IPS DF 4.7 (cell line): ENCODE measurements around the gene TRAPPC1.
"Not testable (repeated sequence)": the region's sequence is repeated elsewhere in the genome, so short reads cannot be mapped to it uniquely, and the experiment has no call there.

Experiments used
- DNase-seq: peaks from one replicate; pipeline ENCODE4 v3.0.0-alpha.2; 2013; ENCODE audit warnings: low spot score; ENCODE audit errors: extremely low read depth

TRAPPC1 gene, protein sequence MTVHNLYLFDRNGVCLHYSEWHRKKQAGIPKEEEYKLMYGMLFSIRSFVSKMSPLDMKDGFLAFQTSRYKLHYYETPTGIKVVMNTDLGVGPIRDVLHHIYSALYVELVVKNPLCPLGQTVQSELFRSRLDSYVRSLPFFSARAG

DNA sequence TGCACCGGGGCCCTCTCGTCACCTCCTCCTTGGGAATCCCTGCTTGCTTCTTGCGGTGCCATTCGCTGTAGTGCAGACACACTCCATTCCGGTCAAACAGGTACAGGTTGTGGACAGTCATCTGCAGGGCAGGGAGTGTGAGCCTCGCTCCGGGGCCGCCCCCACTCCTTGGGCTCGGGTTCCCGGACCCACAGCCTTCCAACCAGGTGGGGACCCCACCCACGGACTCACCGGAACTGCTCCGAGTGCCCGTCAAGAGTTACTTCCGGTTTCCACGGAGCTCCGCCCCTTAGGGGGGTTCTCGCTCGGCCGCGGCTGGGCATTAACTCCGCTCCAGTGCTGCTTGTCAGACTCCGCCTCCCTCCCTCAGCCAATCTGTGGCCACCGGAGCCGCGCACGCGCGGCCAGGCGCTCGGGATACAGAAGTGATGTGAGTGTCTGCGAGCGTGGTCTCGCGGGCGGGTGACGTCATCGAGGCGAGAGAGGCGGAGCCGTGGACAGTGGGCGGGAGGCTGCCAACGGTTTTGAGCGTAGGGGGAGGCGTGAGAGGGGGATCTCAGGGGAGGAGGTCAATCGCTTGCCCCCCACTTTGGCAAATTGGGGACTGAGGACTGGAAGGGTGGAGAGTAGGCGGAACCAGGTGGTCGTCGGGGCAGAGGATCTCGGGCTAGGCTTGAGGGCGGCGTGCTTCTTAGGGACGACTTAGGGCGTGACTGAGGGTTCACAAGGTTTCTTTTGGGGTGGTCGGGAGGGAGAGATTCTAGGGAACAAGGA, at the start of gene TRAPPC1, which contains the start of gene CNTROB:
TRAPPC1 (minus strand) TSS at position 238 of the 774 bp plus-strand sequence; CDS start at position 121, 117 bp downstream.
CNTROB (plus strand) TSS at position 498 of the 774 bp plus-strand sequence. CDS start 874 bp downstream, outside the sequence.
- no peak for DNase-seq

DNA sequence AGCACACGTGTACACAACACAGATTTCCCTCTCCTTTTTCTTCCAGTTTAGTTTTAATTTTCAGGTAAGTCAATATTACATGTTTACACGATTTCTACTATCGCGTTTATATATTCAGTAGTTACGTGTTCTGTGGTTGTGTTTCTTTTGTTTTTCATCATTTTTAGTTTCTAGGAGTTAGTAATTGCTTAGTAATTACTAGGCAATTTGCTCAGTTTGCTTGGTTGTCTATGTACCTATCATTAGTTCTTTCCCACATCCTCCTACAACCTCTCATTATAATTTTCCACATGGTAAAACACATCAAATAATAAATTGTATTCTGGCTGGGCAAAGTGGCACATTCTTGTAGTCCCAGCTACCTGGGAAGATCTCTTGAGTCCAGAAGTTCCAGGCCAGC, 46.1 kb upstream of the TRAPPC1 start:
- DNase-seq: no peak

- DNase-seq: no peak
Measured at GRCh38 chr17:7977039-7977438, 45.3 kb upstream of the TRAPPC1 start.

GRCh38 chr17:7974638-7975131, 42.9 kb upstream of the TRAPPC1 start:
- no peak for DNase-seq

DNA sequence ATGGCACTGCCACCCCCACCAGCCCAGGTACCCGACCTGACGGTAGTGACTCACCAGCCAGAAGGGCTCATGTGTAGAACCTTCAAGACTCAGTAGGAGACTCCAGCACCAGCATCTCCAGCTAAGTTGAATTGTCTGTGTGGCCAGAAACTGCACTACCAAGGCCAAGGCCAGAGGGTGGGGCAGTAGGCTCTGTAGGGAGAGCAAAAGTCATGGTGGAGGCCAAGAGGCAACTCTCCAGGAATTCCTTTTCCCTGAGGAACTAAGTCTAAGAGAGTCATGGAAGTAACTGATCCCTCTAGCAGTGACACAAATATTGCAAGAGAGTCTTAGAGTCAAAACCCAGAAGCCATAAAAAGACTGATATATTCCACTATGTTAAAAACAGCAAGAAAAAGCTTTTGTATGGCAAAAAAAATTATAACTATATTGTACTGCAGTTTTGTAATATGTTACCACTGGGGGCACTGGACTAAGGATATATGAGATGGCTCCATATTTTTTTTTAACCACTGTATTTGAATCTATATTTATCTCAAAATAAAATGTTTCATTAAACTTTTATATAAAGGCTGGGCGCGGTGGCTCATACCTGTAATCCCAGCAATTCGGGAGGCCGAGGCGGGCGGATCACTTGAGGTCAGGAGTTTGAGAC, 40.5 kb upstream of the TRAPPC1 start:
- DNase-seq: no peak

GRCh38 chr17:7971651-7972050, 39.9 kb upstream of the TRAPPC1 start:
- DNase-seq: no peak

- no peak for DNase-seq
Measured at GRCh38 chr17:7969433-7969832, 37.7 kb upstream of the TRAPPC1 start.

- no peak for DNase-seq
Measured at GRCh38 chr17:7967751-7968150, 36.0 kb upstream of the TRAPPC1 start.

DNA sequence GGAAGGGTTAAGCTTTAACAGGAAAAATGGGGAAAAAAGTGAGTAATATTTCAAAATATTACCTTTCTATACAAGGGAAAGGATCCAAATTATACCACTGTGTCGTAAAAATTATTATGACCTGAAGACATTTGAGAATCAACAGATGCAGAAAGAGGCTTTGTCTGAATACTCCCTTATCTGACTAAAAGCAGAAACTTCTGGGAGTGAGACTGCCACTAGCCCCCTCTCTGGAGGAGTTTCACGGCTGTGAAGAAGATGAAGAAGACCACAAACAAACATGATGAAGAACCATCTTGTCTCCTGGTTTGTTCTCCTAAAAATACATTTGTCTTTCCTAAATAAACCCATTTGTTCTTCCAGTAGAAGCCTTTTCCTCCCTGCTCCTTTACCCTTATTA, 29.7 kb upstream of the TRAPPC1 start:
- no peak for DNase-seq

GRCh38 chr17:7959503-7960253, 27.9 kb upstream of the TRAPPC1 start:
- DNase-seq: no peak

DNA sequence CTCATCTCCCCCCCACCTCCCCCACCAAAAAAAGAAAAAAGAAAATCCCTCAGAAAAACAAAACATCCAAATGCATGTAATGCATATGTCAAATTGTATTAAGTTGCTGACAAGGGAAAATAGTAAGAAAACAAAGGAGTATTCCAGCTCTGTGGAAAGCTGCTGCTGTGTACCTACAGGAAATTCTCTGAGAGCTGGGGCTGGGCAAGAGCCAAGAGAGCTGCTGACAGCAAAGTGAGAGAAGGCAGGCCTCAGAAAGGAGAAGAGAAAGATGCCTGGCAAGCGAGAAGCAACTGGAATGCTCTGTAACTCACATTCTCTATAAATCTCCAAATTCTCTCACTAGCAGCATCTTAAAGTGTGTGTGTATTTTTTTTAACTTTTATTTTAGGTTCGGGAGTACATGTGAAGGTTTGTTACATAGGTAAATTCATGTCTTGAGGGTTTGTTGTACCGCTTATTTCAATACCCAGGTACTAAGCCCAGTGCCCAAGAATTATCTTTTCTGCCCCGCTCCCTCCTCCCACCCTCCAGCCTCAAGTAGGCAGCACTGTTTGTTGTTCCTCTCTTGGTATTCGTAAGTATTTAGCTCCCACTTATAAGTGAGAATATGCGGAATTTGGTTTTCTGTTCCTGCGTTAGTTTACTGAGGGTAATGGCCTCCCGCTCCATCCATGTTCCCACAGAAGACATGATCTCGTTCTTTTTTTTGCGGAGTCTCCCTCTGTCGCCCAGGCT, 24.7 kb upstream of the TRAPPC1 start:
- DNase-seq: no peak

DNA sequence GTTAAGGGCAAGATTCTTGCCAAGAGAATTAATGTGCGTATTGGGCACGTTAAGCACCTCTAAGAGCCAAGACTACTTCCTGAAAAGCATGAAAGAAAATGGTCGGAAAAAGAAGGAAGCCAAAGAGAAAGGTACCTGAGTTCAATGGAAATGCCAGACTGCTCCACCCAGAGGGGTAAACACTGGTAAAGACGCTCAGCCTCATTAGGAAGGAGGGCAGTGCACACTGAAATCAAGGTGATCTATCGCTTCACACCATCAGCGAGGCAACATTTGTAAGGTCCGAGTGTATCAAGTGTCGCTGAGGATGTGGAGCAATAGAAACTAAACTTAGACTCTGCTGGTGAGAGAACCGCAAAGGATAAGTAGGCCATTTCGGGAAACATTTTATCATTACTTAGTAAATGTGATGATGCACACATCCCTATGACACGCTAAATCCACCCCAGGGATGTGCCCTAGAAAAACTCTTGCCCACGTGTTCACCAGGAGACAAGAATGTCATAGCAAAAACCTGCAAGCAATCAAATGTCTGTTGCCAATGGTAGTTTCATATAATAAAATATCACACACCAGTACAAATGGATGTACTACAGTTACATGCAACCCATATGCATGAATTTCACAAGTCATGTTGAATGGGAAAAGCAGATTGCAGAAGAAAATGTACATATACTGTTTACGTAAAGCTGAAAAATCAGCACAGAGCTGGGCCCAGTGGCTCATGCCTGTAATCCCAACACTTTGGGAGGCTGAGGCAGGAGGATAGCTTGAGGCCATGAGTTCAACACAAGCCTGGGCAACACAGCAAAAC, 23.9 kb upstream of the TRAPPC1 start:
- DNase-seq: no peak

DNA sequence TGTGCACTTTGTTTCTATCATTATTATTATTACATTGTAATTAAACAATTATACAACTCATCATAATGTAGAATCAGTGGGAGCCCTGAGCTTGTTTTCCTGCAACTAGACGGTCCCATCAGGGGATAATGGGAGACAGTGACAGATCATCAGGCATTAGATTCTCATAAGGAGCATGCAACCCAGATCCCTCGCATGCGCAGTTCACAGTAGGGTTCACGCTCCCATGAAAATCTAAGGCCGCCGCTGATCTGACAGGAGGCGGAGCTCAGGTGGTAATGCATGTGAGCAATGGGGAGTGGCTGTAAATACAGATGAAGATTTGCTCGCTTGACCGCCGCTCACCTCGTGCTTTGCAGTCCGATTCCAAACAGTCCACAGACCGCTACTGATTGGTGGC, 21.5 kb upstream of the TRAPPC1 start:
- DNase-seq: not testable (repeated sequence)

DNA sequence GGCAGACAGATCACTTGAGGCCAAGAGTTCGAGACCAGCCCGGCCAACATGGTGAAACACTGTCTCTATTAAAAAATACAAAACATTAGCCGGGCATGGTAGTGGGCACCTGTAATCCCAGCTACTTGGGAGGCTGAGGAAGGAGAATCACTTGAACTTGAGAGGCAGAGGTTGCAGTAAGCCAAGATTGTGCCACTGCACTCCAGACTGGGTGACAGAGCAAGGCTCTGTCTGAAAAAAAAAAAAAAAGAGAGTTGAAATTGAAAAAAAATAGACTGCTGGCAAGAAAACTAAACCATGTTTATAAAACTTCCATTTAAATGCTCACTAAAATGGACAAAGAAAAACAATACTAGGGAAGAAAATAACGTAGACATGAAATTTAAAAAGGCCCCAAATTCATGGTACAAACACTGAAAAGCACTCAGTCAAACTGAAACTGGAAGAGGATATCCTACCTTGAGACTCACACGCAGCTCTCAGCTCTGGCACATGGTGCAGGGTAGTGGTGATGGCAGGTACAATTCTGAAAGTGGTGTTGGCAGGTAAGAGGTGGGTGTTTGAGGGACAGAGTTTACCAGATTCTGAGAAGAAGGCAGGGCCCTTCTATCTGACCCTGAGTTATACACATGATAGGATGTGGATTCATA, 19.5 kb upstream of the TRAPPC1 start:
- no peak for DNase-seq

DNA sequence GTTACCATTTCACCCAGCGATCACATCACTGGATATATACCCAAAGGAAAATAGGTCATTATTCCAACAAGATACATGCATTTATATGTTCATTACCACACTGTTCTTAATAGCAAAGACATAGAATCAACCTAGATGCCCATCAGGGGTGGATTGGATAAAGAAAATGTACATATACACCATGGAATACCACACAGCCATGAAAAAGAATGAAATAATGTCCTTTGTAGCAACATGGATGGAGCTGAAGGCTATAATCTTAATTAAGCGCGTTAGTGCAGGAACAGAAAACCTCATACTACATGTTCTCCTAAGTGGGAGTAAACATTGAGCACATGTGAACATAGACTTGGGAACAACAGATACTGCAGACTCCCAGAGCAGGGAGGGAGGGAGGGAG, 18.8 kb upstream of the TRAPPC1 start:
- no peak for DNase-seq

DNA sequence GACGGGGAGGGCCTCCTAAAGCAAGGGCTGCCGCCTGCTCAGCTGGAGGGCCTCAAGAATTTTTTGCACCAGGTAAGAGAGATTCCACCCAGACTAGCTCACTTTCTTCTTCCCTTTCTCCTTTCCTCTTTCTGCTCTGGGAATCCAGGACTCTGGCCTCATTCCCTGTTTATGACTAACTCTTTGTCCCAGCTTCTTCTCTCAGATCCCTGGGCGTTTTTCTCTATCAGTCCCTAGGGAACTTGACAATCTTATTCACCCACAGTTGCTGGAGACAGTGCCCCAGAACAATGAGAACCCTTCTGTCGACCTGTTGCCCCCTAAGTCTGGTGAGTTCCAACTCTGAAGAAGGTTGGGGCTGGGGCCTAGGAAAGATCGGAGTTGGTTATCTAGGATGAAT, 15.9 kb upstream of the TRAPPC1 start:
- DNase-seq: no peak

DNA sequence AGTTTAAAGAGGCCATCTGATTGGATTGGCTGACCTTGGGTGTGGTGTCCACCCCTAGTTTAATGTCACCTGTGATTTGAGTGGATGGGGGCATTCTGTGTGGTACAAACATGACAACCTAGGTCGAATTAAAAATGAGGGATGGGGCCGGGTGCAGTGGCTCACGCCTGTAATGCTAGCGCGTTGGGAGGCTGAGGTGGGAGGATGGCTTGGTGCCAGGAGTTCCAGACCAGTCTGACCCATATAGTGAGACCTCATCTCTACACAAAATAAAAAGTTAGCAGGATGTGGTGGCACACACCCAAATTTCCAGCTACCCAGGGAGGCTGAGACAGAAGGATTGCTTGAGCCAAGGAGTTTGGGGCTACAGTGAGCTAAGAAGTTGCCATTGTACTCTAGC, 14.7 kb upstream of the TRAPPC1 start:
- no peak for DNase-seq

- no peak for DNase-seq
Measured at GRCh38 chr17:7945651-7946050, 13.9 kb upstream of the TRAPPC1 start.

GRCh38 chr17:7944326-7944725, 12.6 kb upstream of the TRAPPC1 start:
- DNase-seq: no peak

DNA sequence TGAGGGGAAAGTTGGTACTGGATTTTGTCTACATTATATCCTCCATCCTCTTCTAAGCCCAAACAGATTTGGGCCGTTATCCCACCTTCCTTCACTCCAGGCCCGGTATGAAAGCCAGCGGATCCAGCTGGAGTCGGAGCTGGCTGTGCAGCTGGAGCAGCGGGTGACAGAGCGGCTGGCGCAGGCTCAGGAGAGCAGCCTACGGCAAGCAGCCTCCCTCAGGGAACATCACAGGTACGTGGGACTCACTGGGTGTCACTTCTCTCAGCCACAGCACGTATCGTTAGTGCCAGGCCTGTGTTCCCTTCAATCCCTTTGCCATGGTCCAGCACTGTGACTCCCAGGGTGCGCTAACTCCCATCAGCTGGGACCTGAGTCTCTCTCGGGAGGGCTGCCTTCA, 11.5 kb upstream of the TRAPPC1 start:
- DNase-seq: no peak
